Mesenchymal stem cell (in vitro differentiated cells and primary cell): ENCODE results near the gene SULF2.

Experiments used
- DNase-seq: peaks from one replicate; pipeline ENCODE4 v3.0.0-alpha.2; 2013
- H2AFZ ChIP-seq: one replicate; pipeline ENCODE4 v1.6.1; 2013; ENCODE audit warnings: low read depth, mild to moderate bottlenecking, control low read depth, inconsistent platforms, low read length, moderate library complexity
- H2AK5ac ChIP-seq: 2 replicates; pipeline ENCODE4 v1.6.1; 2013; ENCODE audit warnings: low read length, moderate library complexity, mild to moderate bottlenecking, inconsistent platforms; ENCODE audit not compliant: severe bottlenecking
- H2BK120ac ChIP-seq: one replicate; pipeline ENCODE4 v1.6.1; 2013; ENCODE audit warnings: low read depth, mild to moderate bottlenecking, inconsistent platforms, low read length, moderate library complexity
- H2BK12ac ChIP-seq, 2 experiments: one replicate each; pipeline ENCODE4 v1.6.1; 2013; ENCODE audit warnings: inconsistent platforms in 2 of 2, low read length in 2 of 2, mild to moderate bottlenecking in 2 of 2, moderate library complexity in 2 of 2, control low read depth in 1 of 2
- H2BK15ac ChIP-seq: one replicate; pipeline ENCODE4 v1.6.1; 2013; ENCODE audit warnings: mild to moderate bottlenecking, low read depth, inconsistent platforms; ENCODE audit not compliant: poor library complexity, severe bottlenecking
- H2BK5ac ChIP-seq: 2 replicates; pipeline ENCODE4 v1.6.1; 2013; ENCODE audit warnings: low read depth, mild to moderate bottlenecking, low read length, control low read depth, inconsistent platforms; ENCODE audit not compliant: poor library complexity, severe bottlenecking
- H3K14ac ChIP-seq, 2 experiments: one replicate each; pipeline ENCODE4 v1.6.1; 2013; ENCODE audit warnings: inconsistent platforms in 2 of 2, low read length in 2 of 2, control low read depth in 1 of 2, mild to moderate bottlenecking in 1 of 2, moderate library complexity in 1 of 2
- H3K18ac ChIP-seq, 2 experiments: one replicate each; pipeline ENCODE4 v1.6.1; 2013; ENCODE audit warnings: inconsistent platforms in 2 of 2, low read length in 2 of 2, control low read depth in 1 of 2, low read depth in 1 of 2, mild to moderate bottlenecking in 1 of 2
- H3K23ac ChIP-seq, 2 experiments: one replicate each; pipeline ENCODE4 v1.6.1; 2013; ENCODE audit warnings: inconsistent platforms in 2 of 2, low read length in 2 of 2, mild to moderate bottlenecking in 2 of 2, moderate library complexity in 2 of 2, control low read depth in 1 of 2
- H3K27ac ChIP-seq: 2 replicates; pipeline ENCODE4 v1.5.1; 2013; ENCODE audit warnings: mild to moderate bottlenecking, moderate library complexity, low read length, control low read depth, inconsistent platforms; ENCODE audit not compliant: poor library complexity, severe bottlenecking
- H3K27me3 ChIP-seq, 2 experiments: 2 replicates each; pipeline versions ENCODE4 v1.6.1 to v1.7.0; 2013; ENCODE audit warnings: low read length in 2 of 2, mild to moderate bottlenecking in 2 of 2, moderate library complexity in 2 of 2, control low read depth in 1 of 2, inconsistent platforms in 1 of 2; ENCODE audit not compliant: control insufficient read depth in 1 of 2, insufficient read depth in 1 of 2
- H3K36me3 ChIP-seq, 2 experiments: 2 replicates each; pipeline versions ENCODE4 v1.6.1 to v1.7.0; 2013; ENCODE audit warnings: low read length in 2 of 2, control low read depth in 1 of 2, inconsistent platforms in 1 of 2, low read depth in 1 of 2, mild to moderate bottlenecking in 1 of 2; ENCODE audit not compliant: insufficient read depth in 2 of 2, control insufficient read depth in 1 of 2
- H3K4ac ChIP-seq, 2 experiments: one replicate each; pipeline ENCODE4 v1.6.1; 2013; ENCODE audit warnings: inconsistent platforms in 2 of 2, low read length in 2 of 2, mild to moderate bottlenecking in 2 of 2, moderate library complexity in 2 of 2, control low read depth in 1 of 2, low read depth in 1 of 2
- H3K4me1 ChIP-seq: 2 replicates; pipeline ENCODE4 v1.6.1; 2013; ENCODE audit warnings: low read depth, low read length, control low read depth; ENCODE audit not compliant: control insufficient read depth, insufficient read depth
- H3K4me2 ChIP-seq: 2 replicates; pipeline ENCODE4 v1.6.1; 2013; ENCODE audit warnings: low read length, mild to moderate bottlenecking, inconsistent platforms; ENCODE audit not compliant: poor library complexity, severe bottlenecking
- H3K4me3 ChIP-seq, 2 experiments: 2 replicates each; pipeline versions ENCODE4 v1.5.1 to v1.7.0; 2013; ENCODE audit warnings: low read length in 2 of 2, mild to moderate bottlenecking in 2 of 2, control low read depth in 1 of 2, low read depth in 1 of 2; ENCODE audit not compliant: insufficient read depth in 1 of 2
- H3K79me1 ChIP-seq: replicated peaks from 2 replicates; pipeline ENCODE4 v1.6.1; 2013; ENCODE audit warnings: mild to moderate bottlenecking, control low read depth, low read length, inconsistent platforms; ENCODE audit not compliant: poor library complexity, severe bottlenecking
- H3K9ac ChIP-seq: 2 replicates; pipeline ENCODE4 v1.7.0; 2013; ENCODE audit warnings: mild to moderate bottlenecking, low read length, moderate library complexity
- H3K9me3 ChIP-seq: 2 replicates; pipeline ENCODE4 v1.7.0; 2013; ENCODE audit warnings: mild to moderate bottlenecking, low read length; ENCODE audit not compliant: control insufficient read depth
- H4K8ac ChIP-seq: one replicate; pipeline ENCODE4 v1.6.1; 2013; ENCODE audit warnings: inconsistent platforms, mild to moderate bottlenecking, low read length, moderate library complexity
- H4K91ac ChIP-seq: one replicate; pipeline ENCODE4 v1.6.1; 2013; ENCODE audit warnings: mild to moderate bottlenecking, low read length, inconsistent platforms
- WGBS: methylation state at CpG from one replicate; pipeline ENCODE4 v1.1.7; 2013; ENCODE audit warnings: mixed read lengths; 5-methylcytosine and 5-hydroxymethylcytosine counted together

SULF2 gene

GRCh38 chr20:47676219-47676721 is 109.0 kb downstream of the SULF2 start:
- Histone ChIP-seq H3K14ac (no peak overlapping the region), H3K4me3 (no peak overlapping the region), H3K23ac (no peak overlapping the region), H3K18ac (no peak overlapping the region), H3K79me1 (no peaks in the 10 kb centered on the region), H3K9me3 (no peaks in the 10 kb centered on the region), H3K36me3 (peaks cover 0 to 53% of the 10 kb centered on the region in 2 experiments), H3K4me2 (no peak overlapping the region), H3K27me3 (no peaks in the 10 kb centered on the region), H4K91ac (peak overlapping the region; percentile 36), H3K9ac (no peak overlapping the region), H3K4ac (no peak overlapping the region), H2BK12ac (no peak overlapping the region), H2BK5ac (no peak overlapping the region), H3K27ac (no peak overlapping the region), H3K4me1 (peaks cover 2% of the 10 kb centered on the region), H4K8ac (peak overlapping the region; percentile 36), H2AFZ (no peak overlapping the region), H2BK120ac (no peak overlapping the region), H2BK15ac (no peak overlapping the region), H2AK5ac (no peak overlapping the region)
- whole genome bisulfite sequencing: 86% methylated on average over 20 of the region's 20 CpGs
- DNase-seq: no peak

- H3K18ac ChIP-seq: no peak overlapping the region
- H3K36me3 ChIP-seq: peaks cover 0 to 49% of the 10 kb centered on the region in 2 experiments
- peaks cover 2% of the 10 kb centered on the region for H3K4me1 ChIP-seq
- 88% methylated on average over 16 of the region's 16 CpGs for WGBS
- H2AFZ ChIP-seq: no peak overlapping the region
- no peak overlapping the region for H3K9ac ChIP-seq
- H3K27me3 ChIP-seq: no peaks in the 10 kb centered on the region
- H3K9me3 ChIP-seq: no peaks in the 10 kb centered on the region
- no peak overlapping the region for H2BK12ac ChIP-seq
- no peak overlapping the region for H2BK120ac ChIP-seq
- no peak overlapping the region for H3K4me2 ChIP-seq
- no peak overlapping the region for H3K23ac ChIP-seq
- no peak for DNase-seq
- no peak overlapping the region for H3K4ac ChIP-seq
- H2BK5ac ChIP-seq: no peak overlapping the region
- H2BK15ac ChIP-seq: no peak overlapping the region
- H3K27ac ChIP-seq: no peak overlapping the region
- no peak overlapping the region for H3K4me3 ChIP-seq
- no peak overlapping the region for H4K91ac ChIP-seq
- no peak overlapping the region for H3K14ac ChIP-seq
- no peak overlapping the region for H2AK5ac ChIP-seq
- no peaks in the 10 kb centered on the region for H3K79me1 ChIP-seq
- H4K8ac ChIP-seq: no peak overlapping the region
These were observed 109.8 kb downstream of the SULF2 start for GRCh38 chr20:47675190-47676142.

GRCh38 chr20:47674686-47675085 is 110.6 kb downstream of the SULF2 start:
- Histone ChIP-seq H3K23ac (no peak overlapping the region), H2AFZ (no peak overlapping the region), H3K79me1 (no peaks in the 10 kb centered on the region), H3K27me3 (no peaks in the 10 kb centered on the region), H3K4me3 (no peak overlapping the region), H4K8ac (no peak overlapping the region), H3K9ac (no peak overlapping the region), H3K27ac (no peak overlapping the region), H3K18ac (no peak overlapping the region), H2BK15ac (no peak overlapping the region), H2AK5ac (no peak overlapping the region), H2BK120ac (no peak overlapping the region), H3K36me3 (peaks cover 0 to 46% of the 10 kb centered on the region in 2 experiments), H4K91ac (no peak overlapping the region), H3K4me2 (no peak overlapping the region), H2BK12ac (no peak overlapping the region), H2BK5ac (no peak overlapping the region), H3K4me1 (peaks cover 2% of the 10 kb centered on the region), H3K4ac (no peak overlapping the region), H3K14ac (no peak overlapping the region), H3K9me3 (no peaks in the 10 kb centered on the region)
- 94% methylated on average over 14 of the region's 14 CpGs for WGBS
- DNase-seq: no peak

GRCh38 chr20:47674145-47674544 is 111.1 kb downstream of the SULF2 start:
- DNase-seq: no peak
- WGBS: 94% methylated on average over 15 of the region's 15 CpGs
- Histone ChIP-seq H3K4me2 (no peak overlapping the region), H3K4me3 (no peak overlapping the region), H2AFZ (no peak overlapping the region), H3K79me1 (no peaks in the 10 kb centered on the region), H3K23ac (no peak overlapping the region), H2BK5ac (no peak overlapping the region), H3K27me3 (no peaks in the 10 kb centered on the region), H3K27ac (no peak overlapping the region), H3K36me3 (peaks cover 0 to 45% of the 10 kb centered on the region in 2 experiments), H2BK12ac (no peak overlapping the region), H3K4ac (no peak overlapping the region), H2AK5ac (no peak overlapping the region), H2BK15ac (no peak overlapping the region), H3K18ac (no peak overlapping the region), H3K4me1 (peaks cover 2% of the 10 kb centered on the region), H2BK120ac (no peak overlapping the region), H3K9ac (no peak overlapping the region), H4K8ac (no peak overlapping the region), H4K91ac (no peak overlapping the region), H3K14ac (no peak overlapping the region), H3K9me3 (no peaks in the 10 kb centered on the region)
